T-helper 1 cell (primary cell): ENCODE measurements around the gene NOX5.
A peak's percentile ranks its signal among the peaks of the same experiment; 100 is the strongest.

Source experiments
- DNase-seq, 5 donors: peaks; one replicate each; pipeline ENCODE4 v3.0.0-alpha.2; 2012 to 2020

NOX5 gene

GRCh38 chr15:69084404-69085030 is 70.0 kb downstream of the NOX5 start:
- DNase-seq = no peak

DNA sequence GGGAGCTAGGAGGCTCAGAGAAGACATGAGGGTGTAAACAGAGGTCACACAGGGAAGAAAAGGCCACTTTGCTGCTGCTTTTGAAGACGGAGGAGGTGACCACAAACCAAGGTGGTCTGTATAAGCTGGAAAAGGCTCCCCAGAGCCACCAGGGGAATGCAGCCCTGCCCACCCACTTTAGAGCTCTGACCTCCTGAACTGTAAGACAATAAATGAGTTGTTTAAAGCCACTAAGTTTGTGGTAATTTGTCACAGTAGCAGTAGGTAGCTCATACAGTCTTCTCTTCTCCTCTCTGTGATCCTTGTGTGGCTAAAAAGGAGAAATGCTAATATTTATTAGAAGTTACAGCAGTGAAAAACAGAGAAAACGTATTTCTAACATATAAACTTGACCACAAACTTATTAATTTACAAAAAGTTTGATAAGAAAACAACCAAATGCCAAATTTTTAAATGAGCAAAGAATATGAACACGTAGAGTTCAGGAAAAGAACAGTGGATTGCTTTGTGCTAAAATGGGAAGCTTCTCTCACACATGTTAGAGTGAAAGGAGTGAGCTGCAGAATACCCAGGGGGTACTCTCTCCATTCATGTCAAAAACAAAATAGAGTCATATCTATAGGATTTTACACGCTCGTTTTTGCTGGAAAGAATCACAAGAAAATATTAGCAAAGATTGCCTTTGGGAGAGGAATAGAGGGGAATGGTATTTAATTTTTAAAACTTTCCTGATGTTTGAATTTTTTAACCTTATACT is 71.0 kb downstream of the NOX5 start:
- DNase-seq = no peak

- no peak for DNase-seq
Measured at GRCh38 chr15:69086427-69087204, 72.1 kb downstream of the NOX5 start.

GRCh38 chr15:69087366-69087976 is 73.0 kb downstream of the NOX5 start:
- DNase-seq = no peak

- DNase-seq = no peak
Measured at GRCh38 chr15:69088300-69088965, 73.9 kb downstream of the NOX5 start.

- DNase-seq = no peak
Measured at GRCh38 chr15:69089258-69089657, 74.8 kb downstream of the NOX5 start.

GRCh38 chr15:69090197-69090948 is 75.9 kb downstream of the NOX5 start:
- no peak for DNase-seq

- DNase-seq = no peak
Measured at GRCh38 chr15:69091654-69092053, 77.2 kb downstream of the NOX5 start.

DNA sequence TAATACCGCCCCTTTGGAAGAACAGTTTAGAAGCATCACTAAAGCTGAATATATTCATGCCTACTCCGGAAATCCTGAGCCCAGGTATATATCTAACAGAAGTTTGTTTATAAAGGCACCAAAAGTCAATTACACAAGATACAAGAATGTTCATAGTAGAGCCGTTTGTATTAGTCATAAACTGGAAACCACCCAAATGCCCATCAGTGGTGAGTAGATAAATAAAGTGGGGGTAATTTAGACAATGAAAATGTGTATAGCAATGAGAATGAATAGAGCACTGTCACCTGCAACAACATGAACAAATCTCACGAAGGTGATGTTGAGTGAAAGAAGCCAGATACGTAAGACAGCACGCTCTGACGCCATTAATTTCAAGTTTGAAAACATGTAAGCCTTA is 77.7 kb downstream of the NOX5 start:
- no peak for DNase-seq

DNA sequence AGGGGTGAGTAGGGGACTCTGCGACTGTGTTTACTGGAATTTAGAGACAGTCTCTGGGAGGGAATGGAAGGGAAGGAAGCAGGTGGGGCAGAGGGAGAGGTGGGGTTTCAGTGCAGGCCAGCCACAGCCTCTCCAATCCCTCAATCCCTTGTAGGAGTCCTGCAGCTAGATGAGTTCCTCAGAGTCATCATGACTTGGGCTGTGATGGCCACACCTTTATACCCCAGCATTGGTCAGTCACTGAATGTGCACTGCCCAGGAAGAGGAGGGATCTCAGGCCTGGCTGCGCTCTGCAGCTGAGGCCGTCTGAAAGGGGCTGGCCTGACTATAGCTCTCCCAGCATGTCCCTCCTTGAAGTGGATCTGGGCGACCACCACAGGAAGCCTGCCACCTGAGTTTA is 78.6 kb downstream of the NOX5 start:
- no peak for DNase-seq

- no peak for DNase-seq
Measured at GRCh38 chr15:69093614-69094013, 79.1 kb downstream of the NOX5 start.

DNA sequence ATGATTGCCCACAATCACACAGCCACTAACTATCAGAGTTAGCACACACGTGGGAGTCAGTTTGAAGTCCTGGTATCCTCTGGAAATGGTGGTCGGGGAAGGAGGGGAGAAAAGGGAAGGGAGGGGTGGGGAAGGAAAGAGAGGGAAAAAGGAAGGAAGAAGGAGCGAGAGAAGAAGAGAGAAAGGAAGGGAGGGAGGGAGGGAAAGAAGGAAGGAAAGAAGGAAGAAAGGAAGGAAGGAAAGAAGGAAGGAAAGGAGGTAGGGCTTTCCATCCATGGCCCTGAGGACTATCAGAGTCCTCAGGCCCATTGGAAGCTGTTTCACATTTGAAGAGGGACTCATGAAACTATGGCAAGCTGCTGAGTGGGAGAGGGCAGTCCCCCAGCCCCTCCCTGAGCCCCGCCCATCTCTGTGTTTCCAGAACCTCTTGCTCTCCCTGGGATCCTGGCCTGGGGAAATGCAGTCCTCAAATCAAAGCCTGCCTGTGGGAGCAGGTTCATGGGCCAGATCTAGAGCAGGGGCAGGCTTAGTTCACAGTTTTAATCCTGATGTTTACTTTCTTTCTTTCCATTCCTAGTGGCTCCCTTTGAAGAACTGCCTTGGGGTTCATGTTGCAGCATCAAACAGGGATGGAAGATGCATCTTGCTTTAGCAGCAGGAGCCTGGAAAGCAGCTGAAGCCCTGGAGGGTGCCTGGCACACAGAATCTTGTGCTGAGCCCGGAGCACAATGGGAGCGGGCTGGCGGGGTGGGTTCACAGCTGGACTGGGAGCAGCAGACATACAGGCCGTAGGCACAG is 79.8 kb downstream of the NOX5 start:
- no peak for DNase-seq

DNA sequence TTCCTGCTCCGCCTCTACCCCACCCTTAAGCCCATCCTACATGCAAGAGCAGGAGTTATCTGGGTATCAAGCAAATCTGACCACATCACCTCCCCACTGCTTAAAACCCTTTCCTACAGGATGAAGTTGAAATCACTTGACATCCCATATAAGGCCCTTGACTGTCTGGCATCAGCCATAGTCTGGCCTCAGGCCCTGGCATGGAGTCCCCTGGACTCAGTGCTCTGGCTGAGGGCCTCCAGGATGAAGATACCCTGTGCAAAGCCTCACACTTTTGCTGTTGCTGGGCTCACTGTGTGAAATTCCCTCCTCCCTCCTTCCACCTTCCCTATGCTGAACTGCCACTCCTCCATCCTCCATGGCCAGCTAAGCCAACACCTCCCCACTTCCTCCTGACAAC is 80.8 kb downstream of the NOX5 start:
- DNase-seq = no peak

GRCh38 chr15:69096196-69096595 is 81.7 kb downstream of the NOX5 start:
- DNase-seq = no peak

DNA sequence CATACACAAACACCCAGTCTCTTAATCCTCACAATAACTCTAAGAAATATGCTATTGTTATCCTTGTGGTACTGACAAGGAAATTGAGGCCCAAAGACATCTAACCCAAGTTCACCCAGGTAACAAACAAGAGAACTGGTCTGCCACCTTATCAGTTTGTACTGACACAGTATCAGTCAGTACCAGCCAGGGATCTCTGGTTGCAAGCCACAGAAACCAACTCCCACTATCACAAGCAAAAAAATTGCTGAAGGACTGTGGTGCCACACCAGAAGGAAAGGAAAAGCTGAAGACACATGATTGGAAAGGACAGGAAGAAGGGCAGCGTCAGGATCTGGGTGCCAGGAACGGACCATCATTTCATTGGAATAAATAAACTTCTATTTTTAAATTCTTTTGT is 82.1 kb downstream of the NOX5 start:
- no peak for DNase-seq

GRCh38 chr15:69098771-69099170 is 84.3 kb downstream of the NOX5 start:
- no peak for DNase-seq

DNA sequence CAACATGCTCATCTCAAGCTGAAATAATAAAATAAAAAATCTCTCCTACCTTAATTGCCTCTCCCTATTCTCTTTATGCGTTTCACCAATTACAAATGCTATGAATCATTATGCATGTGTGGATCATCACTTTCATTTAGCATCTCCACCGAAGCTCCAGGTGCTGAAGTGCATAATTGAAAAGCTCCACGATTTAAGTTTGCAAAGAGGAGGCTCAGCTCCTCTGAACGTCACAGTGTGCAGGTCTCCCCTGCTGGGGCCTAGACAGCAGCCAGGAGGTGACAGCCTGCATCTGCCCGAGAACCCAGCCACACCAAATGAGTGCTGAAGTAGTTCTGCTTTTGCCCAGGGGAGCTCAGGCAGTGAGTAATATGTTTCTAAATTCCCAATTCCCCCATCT is 85.4 kb downstream of the NOX5 start:
- no peak for DNase-seq

- no peak for DNase-seq
Measured at GRCh38 chr15:69100821-69101220, 86.3 kb downstream of the NOX5 start.

DNA sequence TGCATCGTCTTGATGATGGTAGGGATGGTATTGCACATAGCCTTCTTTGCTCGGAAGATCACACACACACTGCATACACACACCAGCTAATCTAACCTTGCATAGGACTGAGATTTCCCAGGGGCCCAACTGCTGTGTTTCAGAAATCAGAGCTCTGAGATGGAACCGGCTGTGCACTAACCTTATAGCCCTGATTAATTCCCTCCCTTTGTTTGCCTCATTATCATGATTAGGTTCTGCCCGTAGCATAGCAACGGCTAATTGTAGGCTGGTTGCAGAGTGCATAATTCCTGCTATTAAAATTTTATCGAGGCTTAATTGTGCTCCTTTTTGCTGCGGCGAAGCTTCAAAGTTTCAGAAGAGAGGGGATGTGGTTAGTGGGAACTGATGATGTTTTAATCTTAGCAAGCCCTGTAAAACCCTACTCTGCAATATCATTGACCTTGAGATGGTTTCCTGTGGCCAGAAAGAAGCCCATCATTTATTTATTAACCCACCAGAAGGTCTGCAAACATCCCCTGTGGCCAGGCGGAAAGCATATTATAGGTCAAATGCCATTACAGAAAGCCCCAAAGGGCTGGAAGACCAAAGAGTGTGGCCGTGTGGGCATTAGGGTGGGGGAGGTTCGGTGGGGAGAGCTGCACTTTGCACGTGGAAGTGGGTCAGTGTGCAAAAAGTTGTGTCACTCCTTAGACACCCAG is 89.7 kb downstream of the NOX5 start:
- peak in 1 of 5 donors; percentile 22 for DNase-seq

GRCh38 chr15:69105451-69105985 is 91.0 kb downstream of the NOX5 start:
- no peak for DNase-seq
